Head of caudate nucleus (tissue), 42 donors: ENCODE measurements around the gene SLC25A42.
"Not testable (repeated sequence)": the region's sequence is repeated elsewhere in the genome, so short reads cannot be mapped to it uniquely, and the experiment has no call there.

Source experiments
- DNase-seq, 42 donors: peaks; one replicate each; pipeline versions ENCODE4 v3.0.0 to v3.0.0-alpha.2; 2020 to 2021; ENCODE audit warnings: mixed read lengths in 7 of 42
- intact Hi-C: fragments of 100-400 bp; cut with DNase I; formaldehyde crosslinking; loops from one replicate; pipeline ENCODE4 v1.15.0; 2022

The SLC25A42 gene

DNA sequence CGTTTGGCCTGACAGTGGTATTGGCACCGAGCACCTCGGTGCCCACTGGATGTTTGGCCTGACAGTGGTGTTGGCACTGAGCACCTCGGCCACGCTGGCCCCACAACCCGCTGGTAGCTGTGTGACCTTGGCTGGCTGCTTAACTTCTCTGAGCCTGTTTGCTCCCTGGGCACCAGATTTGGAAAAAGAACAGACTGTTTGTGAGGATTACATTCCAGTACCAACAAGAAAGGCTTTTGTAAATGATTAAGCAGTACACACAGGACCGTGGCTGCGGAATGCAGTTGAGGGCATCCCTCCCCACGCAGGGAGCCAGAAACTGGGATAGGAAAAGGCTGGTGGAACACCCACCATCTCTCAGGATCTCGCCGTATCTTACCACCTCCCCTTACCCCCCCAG lies 31.9 kb downstream of the SLC25A42 start:
- intact Hi-C loops = no loop called here
- no peak for DNase-seq

DNA sequence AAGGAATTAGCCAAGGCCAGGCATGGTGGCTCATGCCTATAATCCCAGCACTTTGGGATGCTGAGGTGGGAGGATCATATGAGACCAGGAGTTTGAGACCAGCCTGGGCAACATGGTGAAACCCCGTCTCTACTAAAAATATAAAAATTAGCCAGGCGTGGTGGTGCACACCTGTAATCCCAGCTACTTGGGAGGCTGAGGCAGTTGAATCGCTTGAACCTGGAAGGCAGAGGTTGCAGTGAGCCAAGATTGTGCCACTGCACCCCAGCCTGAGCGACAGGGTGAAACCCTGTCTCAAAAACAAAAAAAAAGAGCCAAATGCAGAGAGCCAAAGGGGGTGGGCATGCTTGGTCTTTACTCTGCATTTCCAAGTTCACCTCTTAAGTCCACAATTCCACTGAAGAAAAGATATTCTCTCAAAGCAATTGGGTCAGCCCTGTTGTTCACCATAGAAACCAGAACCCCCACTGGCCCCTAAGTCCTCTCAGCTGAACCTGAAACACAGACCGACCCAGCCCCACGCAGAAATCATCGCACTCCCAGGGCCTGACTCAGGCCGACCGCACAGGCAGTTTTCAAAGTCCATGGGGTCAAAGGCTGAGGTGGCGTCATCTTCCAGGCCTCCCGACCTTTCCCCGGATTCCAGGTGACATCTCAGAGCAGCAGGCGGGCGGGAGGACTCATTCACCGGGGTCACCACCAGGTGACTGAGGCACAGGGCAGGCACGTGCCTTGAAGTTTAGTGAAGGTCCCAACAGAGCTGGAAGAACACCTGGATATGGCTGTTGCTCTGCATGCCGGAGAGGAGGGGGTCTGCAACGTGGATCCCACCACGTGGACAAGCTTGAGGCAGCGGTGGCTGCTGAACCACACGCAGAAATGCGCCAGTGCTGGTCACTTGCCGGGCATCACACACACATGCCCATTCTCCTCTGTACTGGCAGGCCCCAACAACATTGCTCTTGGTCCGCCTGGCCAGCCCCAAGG lies 33.1 kb downstream of the SLC25A42 start:
- intact Hi-C loops = no loop called here
- DNase-seq = no peak

DNA sequence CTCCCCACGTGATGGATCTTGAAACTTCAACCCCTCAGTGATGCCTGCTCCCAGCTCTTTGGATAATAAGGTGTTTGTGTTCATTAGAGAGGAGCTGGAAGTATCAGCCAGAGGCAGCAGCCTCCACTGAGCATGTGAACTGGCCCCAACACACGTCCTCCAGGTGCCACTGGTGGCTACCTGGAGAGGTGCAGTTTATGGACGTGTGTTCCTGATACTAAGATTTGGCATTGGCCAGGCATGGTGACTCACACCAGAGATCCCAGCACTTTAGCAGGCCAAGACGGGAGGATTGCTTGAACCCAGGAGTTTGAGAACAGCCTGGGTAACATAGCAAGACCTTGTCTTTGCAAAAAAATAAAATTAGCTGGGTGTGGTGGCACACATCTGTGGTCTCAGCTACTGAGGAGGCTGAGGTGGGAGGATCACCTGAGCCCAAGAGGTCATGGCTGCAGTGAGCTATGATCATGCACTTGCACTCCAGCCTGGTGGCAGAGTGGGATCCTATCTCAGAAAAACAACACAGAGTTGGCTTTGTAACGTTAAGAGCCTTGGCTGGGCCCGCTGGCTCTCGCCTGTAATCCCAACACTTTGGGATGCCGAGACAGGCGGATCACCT lies 34.4 kb downstream of the SLC25A42 start:
- DNase-seq = no peak
- intact Hi-C loops = no loop called here

DNA sequence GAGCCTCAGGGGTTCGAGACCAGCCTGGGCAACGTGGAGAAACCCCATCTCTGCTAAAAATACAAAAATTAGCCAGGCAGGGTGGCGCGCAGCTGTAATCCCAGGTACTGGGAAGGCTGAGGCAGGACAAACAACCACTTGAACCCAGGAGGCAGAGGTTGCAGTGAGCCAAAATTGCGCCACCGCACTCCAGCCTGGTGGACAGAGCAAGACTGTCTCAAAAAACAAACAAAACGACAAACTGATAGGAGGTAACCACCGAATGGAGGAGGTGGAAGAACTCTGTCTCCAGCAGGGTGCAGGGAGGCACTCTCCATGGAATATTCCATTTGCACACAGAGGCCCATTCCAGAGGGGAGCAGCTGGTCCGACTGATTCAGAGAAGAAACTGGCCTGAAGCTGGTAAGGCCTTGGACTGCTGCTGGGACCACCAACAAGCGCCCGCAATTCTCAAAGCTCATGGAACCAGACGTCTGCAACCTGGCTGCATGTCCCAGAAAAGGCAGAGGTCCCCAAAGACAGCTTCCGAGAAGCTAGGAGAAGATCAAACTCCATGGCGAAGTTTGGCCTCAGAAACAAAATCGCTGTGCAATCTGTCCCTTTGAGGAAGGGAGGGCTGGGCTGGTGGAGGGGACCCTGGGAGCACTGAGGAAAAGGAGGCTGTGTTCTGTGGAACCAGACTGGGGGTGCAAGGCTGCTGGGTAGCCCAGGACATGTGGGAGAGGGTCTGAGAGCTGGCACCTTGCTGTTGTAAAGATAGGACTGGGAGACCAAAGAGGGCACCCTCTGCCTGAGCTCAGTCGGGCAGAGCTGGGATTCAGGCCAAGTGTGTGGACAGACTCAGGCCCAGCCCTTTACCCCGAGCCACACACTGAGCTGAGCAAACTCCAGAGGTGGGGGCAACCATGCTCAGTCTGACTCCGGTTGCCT lies 35.2 kb downstream of the SLC25A42 start:
- no peak for DNase-seq

DNA sequence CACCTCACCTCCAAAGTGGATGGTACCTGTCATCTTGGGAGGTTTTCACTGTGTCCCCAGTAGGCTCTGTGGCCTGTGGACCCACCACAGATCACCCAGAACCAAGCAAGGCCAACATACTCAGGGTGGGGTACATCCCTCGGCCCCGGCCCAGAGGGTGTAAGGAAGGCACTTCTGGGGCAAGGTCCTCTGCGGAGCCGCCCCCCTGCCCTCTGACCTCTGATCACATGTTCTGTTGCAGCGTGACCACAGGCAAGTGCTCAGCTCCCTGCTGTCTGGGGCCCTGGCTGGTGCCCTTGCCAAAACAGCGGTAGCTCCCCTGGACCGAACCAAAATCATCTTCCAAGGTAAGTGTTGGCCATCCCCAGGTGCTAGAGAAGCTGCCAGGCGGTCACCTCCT lies 37.7 kb downstream of the SLC25A42 start:
- intact Hi-C loops = no loop called here
- DNase-seq = no peak

More for the DNA sequence above, 35.2 kb downstream of the SLC25A42 start:
- intact Hi-C loops = no loop called here

DNA sequence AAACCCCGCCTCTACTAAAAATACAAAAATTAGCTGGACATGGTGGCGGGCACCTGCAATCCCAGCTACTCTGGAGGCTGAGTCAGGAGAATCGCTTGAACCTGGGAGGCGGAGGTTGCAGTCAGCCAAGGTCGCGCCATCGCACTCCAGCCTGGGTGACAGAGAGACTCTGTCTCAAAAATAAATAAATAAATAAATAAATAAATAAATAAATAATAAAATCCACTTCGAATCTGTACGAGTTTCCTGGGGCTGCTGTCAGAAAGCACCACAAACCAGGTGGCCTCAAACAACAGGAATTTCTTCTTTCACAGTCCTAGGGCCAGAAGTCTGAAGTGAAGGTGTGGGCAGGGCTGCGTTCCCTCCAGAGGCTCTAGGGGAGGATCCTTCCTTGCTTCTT lies 38.8 kb downstream of the SLC25A42 start:
- DNase-seq = not testable (repeated sequence)

DNA sequence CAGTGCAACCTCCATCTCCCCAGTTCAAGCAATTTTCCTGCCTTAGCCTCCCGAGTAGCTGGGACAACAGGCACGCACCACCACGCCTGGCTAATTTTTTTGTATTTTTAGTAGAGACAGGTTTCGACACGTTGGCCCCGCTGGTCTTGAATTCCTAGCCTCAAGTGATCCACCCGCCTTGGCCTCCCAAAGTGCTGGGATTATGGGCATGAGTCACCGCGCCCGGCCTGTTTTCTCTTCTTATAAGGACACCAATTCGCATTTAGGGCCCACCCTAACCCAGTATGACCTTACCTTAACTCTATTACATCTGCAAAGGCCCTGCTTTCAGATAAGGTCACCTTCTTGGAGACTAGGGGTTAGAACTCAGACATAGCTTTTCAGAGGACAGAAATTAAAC lies 39.4 kb downstream of the SLC25A42 start:
- intact Hi-C loops = no loop called here
- DNase-seq = no peak

More for the DNA sequence above, 38.8 kb downstream of the SLC25A42 start:
- intact Hi-C loops = not testable (repeated sequence)

DNA sequence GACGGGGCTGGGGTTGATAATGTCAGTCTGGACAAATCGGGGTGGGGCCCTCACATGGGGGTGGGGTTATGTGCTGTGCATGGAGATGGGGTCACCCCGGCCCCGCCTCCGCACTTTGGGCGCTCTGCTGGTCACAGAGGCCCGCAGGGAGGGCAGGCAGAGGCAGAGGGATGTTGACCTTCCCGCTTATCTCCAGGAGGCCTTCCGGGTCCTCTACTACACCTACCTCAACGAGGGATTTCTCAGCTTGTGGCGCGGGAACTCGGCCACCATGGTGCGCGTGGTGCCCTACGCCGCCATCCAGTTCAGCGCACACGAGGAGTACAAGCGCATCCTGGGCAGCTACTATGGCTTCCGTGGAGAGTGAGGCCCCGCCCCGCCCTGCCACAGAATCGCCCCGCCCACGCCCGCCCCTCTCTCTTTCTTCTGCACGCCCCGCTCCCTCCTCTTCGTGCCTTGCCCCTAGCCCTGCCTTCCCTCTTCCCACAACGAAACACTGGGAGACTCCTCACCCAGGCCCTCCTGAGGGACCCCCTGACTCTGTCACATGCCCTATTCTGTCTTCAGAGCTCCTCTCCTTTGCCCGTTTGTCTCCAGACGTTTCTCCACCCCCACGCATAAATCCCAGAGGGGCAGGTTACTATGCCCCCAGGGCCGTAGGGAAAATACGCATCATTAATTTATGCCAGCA lies 41.7 kb downstream of the SLC25A42 start:
- intact Hi-C loops = no loop called here

DNA sequence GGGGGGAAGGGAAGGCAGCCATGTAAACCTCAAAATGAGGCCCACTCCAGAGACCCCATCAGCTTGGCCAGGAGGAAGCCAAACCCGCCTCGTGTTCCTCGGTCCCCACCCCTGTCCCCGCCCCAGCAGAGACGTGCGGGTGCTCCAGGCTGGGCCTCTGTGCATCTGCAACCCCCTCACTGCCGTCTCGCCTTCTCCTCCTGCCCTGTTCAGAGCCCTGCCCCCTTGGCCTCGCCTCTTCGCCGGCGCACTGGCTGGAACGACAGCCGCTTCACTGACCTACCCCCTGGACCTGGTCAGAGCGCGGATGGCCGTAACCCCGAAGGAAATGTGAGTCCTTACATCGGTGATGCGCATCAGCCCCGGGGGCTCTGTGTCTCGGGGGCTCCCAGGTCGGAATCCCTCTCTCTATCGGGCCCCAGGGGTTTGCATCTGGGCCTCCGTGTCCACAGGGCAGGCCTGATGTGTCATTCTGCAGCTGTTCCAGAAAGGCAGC lies 42.3 kb downstream of the SLC25A42 start:
- intact Hi-C loops = no loop called here
- peak in 4 of 42 donors; percentile 14 to 30 (median 20) for DNase-seq

More for the DNA sequence above, 41.7 kb downstream of the SLC25A42 start:
- peak in 15 of 42 donors; percentile 12 to 65 (median 36) for DNase-seq

DNA sequence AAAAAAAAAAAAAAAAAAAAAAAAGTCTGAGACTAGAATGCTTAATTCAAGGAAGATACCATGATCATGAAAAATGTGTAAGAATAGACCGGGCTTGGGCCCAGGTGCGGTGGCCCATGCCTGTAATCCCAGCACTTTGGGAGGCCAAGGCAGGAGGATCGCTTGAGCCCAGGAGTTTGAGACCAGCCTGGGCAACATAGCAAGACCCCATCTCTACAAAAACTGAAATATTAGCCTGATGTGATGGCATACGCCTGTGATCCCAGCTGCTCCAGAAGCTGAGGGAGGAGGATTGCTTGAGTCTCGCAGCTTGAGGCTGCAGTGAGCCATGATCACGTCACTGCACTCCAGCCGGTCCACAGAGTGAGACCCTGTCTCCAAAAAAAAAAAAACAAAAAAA lies 43.1 kb downstream of the SLC25A42 start:
- intact Hi-C loops, DNase-seq: not testable (repeated sequence)

DNA sequence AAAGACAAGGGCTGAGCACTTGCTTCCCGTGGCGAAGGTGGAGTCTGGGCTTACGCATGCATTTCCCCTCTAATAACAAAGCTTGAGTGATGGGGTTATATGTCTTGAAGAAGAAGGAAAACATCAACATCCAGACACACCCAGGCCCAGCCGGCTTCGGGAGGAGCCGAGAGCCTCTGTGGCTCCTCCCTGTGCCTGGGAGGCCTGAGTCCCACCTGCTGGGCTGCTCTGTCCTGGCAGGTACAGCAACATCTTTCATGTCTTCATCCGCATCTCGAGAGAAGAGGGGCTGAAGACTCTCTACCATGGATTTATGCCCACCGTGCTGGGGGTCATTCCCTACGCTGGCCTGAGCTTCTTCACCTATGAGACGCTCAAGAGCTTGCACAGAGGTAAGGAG lies 43.9 kb downstream of the SLC25A42 start:
- intact Hi-C loops = no loop called here
- DNase-seq = no peak

DNA sequence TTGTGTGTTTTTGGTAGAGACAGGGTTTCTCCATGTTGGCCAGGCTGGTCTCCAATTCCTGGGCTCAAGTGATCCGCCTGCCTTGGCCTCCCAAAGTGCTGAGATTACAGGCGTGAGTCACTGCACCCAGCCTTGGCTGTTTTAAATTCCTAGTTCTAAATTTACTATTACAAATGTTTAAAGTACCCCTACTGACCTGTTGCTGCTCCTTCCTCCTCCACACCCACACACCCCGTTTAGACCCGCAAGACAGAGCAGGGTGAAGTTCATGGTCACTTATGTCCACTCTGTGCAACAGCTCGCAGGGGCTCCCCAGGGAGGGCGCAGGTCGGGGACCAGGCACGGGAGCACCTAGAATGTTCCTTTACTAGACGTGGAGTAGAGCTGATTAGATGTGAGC lies 45.8 kb downstream of the SLC25A42 start:
- intact Hi-C loops = no loop called here
- DNase-seq = no peak

DNA sequence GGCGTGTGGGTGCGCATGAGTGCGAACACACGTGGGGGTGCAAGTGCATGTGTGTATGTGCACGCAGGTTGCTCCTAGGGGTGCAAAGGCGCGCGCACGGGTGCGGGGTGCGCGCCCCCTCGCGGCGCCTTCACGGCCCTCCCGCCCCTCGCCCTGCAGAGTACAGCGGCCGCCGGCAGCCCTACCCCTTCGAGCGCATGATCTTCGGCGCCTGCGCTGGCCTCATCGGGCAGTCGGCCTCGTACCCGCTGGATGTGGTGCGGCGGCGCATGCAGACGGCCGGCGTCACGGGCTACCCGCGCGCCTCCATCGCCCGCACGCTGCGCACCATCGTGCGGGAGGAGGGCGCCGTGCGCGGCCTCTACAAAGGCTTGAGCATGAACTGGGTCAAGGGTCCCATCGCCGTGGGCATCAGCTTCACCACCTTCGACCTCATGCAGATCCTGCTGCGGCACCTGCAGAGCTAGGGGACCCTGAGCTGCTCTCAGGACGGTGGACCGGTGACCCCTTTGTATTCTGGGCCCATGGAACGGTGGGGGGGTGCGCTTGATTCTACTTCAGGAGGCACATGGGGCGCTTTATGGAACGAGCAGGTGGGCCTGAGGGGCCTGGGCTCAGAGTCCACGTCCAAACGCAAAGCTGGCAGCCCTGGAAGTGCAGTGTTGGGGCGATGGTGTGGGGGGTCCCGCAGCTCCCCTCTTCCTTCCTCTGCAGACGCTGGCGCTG lies 46.8 kb downstream of the SLC25A42 start:
- intact Hi-C loops = no loop called here
- DNase-seq = peak; percentile 16 to 79 (median 58)

DNA sequence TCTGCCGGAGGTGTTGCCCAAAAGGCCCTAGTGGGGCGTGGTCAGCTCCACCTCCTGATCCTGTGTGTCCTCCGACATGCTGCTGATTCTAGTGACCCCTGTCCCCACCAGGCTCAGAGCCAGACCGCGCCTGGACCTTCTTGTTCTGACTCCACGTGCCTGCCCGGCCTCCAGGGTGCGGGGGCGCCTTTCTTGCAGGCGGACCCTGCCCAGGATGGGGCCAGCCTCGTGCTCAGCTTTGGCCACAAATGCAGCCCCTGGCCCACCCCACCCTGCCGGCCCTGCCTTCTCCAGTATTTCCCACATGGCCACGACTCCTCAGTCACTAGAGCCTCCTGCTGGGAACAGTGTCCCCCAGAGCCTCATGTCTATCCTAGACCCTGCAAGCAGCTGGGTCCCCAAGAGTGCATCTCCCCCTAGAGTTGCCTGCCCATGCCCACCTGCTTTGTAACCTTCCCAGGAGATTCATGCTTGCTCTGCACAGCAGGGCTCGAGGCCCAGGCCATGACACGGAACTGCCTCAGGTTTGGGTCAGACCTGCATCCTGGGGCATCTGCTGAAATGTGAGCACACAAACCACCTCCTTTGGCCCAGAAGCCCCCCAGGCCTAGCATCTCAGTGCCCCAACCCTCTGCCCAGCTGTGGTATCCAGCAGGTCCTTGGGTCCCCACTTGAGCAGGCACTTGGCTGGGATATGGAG lies 47.5 kb downstream of the SLC25A42 start:
- intact Hi-C loops = no loop called here
- no peak for DNase-seq

DNA sequence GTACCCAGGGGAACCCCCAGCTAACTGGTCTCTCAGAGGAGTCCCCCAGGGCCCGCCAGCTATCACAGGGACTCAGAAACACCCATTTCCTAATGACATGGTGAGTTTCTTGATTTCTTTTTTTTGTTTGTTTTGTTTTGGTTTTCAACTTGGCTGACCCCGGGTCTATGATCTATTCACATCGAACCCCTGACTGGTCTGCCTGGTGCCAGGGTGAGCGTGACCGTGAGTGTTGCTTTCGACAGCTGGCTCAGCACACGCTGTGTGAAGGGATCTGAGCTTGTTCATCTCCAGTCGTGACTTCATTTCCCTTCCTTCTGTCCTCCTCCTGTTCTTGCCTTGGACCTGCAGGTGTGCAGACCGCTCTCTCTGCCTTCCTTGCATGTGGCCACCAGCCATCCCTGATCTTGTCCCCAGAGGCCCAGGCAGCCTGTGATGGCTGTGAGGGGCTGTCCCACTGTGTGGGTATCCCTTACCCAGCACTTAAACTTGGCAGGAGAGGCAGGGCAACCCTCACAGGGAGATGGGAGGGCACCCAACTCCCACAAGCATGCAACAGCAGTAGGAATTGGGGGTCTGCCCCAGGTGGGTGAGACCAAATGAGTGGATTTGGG lies 48.3 kb downstream of the SLC25A42 start:
- DNase-seq = no peak
- intact Hi-C loops = no loop called here

DNA sequence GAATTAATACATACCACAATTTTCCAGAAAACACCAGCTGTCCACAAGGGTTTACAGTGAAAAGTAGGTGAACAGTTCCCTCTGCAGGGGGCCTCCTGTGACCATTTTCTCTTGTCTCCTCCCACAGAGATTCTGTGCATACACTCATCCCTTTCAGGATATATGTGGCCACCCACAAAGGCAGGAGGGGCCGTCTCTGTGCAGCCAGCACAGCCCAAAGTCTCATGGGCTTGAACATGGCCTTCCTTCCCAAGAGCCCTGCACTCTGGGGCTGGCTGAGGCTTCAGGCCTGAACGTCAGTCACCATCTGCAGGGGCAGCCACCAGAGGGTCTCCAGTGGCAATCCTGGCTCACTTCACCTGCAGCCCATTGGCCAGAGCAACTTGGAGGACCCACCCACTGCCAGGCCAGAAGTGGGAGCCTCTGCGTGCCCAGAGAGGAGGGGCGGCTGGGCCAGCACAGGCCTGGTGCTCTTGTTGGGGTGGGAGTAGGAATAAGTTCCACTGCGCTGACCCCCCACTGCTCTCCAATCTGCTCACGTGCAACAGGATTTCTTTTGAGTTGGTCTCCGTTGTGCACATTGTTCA lies 49.3 kb downstream of the SLC25A42 start:
- no peak for DNase-seq
- intact Hi-C loops = no loop called here
